Astrocyte of the cerebellum (primary cell): ENCODE measurements around the gene PCNX3.

ENCODE experiments used
- DNase-seq: peaks from one replicate; pipeline ENCODE4 v3.0.0-alpha.2; 2011; ENCODE audit warnings: low read depth
- H3K4me3 ChIP-seq: 2 replicates; pipeline ENCODE4 v1.5.1; 2011; ENCODE audit warnings: mild to moderate bottlenecking, low read depth, low read length, moderate library complexity
- CTCF ChIP-seq: IDR thresholded peaks from 2 replicates; pipeline ENCODE4 v1.5.1; 2012; ENCODE audit warnings: low read length, low read depth, moderate library complexity, mild to moderate bottlenecking; ENCODE audit errors: missing control alignments
- in situ Hi-C: cut with HindIII; loops from 2 replicates; pipeline ENCODE4 v1.10.0; 2017; ENCODE audit warnings: low sequenced_read_pairs

PCNX3 gene

GRCh38 chr11:65661599-65662246 lies 46.1 kb downstream of the PCNX3 start:
- no peak for DNase-seq
- in situ Hi-C loops, result no loop called here
- H3K4me3 ChIP-seq, result peak overlapping the region; percentile 76
- no peak for TF ChIP-seq CTCF

- TF ChIP-seq CTCF, result no peak
- H3K4me3 ChIP-seq, result peak overlapping the region; percentile 76
- in situ Hi-C loops, result no loop called here
- DNase-seq, result no peak
These were observed 46.7 kb downstream of the PCNX3 start for GRCh38 chr11:65662247-65662798.

- TF ChIP-seq CTCF, result no peak
- H3K4me3 ChIP-seq, result peak within 1 kb of the TSS; percentile 76
- DNase-seq, result peak; percentile 74
- in situ Hi-C loops, result no loop called here
These were observed 47.4 kb downstream of the PCNX3 start, which contains the start of gene RELA for GRCh38 chr11:65662799-65663638. RELA (minus strand) TSS chr11:65662916; CDS start chr11:65662832, 84 bp downstream.

GRCh38 chr11:65663639-65664200 lies 48.1 kb downstream of the PCNX3 start:
- no peak for TF ChIP-seq CTCF
- no peak for DNase-seq
- in situ Hi-C loops, result no loop called here
- H3K4me3 ChIP-seq, result peak overlapping the region; percentile 76

GRCh38 chr11:65672180-65672860 lies 56.7 kb downstream of the PCNX3 start:
- TF ChIP-seq CTCF, result no peak
- no peak overlapping the region for H3K4me3 ChIP-seq
- no peak for DNase-seq
- in situ Hi-C loops, result no loop called here

- in situ Hi-C loops, result no loop called here
- no peak for TF ChIP-seq CTCF
- DNase-seq, result no peak
- no peak overlapping the region for H3K4me3 ChIP-seq
These were observed 57.4 kb downstream of the PCNX3 start for GRCh38 chr11:65672982-65673381.
